ENCODE measurements around the gene PMS1.
"Not testable (repeated sequence)": the region's sequence is repeated elsewhere in the genome, so short reads cannot be mapped to it uniquely, and the experiment has no call there.

The PMS1 gene

DNA sequence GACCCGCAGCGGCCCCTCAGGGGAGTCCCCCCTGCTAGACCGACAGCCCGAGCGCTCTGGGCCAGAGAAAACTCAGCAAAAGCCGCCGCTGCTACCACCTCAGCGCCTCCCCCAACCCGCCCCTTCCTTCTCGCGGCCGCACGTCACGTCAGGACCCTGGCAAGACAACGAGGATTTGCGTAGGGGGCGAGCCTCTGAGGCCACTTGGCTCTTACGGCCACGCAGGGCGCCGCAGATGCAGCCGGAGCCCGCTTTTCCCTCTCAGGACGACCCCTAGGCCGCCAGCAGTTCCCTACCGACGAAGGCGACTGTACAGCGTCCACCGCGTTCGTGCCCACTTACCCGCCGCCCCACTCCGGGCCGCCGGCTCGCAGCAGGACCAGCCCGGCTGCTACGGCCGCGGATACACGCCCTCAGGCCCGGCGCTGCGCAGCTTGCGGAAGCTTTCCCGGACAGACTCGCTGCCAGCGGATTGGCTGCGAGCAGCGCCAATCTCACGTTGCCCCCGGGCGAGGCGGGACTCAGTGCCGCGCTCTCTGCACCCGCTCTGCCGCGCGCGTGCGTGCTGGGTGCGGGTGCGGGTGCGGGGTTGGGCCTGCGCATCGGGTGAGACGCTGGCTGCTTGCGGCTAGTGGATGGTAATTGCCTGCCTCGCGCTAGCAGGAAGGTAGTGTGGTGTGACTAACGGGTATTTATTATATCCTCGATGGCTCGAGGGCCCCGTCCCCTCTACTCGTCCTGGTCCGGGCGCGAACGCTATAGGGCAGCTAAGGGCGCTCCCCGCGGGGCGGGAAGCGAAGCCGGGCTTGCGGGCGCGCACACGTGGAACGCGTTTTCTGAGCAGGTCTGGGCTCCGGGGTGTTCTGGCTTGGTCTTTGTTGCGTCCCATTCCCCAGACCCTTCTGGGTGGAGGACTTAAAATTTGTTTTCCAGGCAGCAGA, at the start of gene PMS1, which contains the start of gene ORMDL1:
Gene PMS1, plus strand, starts transcription at position 524 of the 941 bp plus-strand sequence. CDS start 7,360 bp downstream, outside the sequence.
Gene ORMDL1, minus strand, starts transcription at position 413 of the 941 bp plus-strand sequence. CDS start 1,744 bp downstream, outside the sequence.
- peak; percentile 98 for DNase-seq

DNA sequence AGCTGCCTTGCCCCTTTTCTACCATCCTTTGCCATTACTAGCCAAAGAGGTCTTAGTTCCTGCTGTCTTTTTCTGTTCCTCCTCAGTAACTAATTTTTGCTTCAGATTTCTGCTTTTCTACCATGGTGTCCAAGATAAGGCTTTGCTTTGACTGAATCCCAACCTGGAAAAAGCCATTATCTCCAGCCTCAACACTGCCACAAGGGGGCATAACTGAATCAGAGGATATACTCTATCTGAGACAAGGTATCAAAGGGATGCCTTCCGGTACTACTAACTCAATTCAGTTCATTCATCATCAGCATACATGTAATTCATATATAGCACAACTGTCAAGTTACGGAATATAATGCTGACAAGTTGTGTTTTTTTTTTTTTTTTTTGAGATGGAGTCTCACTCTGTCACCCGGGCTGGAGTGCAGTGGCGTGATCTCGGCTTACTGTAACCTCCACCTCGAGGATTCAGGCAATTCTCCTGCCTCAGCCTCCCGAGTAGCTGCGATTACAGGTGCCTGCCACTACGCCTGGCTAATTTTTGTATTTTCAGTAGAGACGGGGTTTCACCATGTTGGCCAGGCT, 33.1 kb upstream of the PMS1 start:
- peak; percentile 66 for DNase-seq

DNA sequence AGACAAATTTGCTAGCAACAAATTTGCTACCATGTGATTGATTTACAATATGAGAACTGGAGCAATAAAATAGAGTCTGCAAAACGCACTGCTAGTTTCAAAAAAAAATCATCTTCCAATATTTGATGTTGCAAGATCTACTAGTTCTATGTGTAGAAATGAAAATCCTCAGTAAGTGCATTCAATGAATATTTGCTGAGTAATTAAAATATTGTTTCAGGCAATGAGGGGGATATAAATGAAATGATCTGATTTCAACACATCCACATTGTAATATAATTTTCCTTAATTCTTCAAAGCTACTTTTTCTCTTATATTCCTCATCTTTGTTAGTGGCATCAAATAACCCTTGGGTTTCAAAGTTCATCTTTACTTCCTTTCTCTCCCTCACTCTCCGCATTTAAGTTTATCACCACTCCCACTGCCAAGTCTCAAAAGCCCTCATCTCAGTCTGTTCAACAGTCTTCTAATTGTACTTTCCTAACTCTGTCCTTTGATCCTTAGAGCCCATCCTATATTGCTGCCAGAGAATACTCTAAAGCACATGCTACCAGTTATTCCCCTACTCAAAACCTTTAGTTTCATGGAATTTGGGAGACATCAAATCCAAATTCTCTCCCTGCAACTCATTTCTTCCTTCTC, 27.8 kb upstream of the PMS1 start:
- DNase-seq = no peak

DNA sequence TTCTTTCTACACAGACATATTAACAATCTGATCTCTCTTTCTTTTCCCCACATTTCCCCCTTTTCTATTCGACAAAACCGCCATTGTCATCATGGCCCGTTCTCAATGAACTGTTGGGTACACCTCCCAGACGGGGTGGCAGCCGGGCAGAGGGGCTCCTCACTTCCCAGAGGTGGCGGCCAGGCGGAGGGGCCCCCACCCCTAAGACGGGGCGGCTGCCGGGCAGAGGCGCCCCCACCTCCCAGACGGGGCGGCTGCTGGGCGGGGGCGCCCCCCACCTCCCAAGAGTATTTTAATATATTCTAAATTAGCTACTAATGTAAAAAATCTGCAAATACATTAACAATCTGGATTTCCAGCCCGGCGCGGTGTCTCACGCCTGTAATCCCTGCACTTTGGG, 24.1 kb upstream of the PMS1 start:
- DNase-seq = not testable (repeated sequence)

DNA sequence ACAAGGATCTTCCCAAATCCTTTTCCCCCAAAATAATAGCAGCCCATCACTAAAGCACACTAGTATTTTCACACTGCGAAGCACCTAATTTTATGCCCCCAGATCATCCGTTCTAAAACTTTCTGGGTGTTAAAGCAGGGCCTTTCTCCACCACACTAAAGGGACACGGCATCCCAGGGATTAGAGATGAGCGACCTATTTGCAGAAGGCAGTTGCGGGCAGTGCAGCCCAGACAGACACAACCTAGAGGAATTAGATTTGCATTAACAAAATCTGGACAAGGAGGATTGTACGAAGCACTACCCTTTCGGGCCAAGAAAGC, 22.1 kb upstream of the PMS1 start:
- no peak for DNase-seq

DNA sequence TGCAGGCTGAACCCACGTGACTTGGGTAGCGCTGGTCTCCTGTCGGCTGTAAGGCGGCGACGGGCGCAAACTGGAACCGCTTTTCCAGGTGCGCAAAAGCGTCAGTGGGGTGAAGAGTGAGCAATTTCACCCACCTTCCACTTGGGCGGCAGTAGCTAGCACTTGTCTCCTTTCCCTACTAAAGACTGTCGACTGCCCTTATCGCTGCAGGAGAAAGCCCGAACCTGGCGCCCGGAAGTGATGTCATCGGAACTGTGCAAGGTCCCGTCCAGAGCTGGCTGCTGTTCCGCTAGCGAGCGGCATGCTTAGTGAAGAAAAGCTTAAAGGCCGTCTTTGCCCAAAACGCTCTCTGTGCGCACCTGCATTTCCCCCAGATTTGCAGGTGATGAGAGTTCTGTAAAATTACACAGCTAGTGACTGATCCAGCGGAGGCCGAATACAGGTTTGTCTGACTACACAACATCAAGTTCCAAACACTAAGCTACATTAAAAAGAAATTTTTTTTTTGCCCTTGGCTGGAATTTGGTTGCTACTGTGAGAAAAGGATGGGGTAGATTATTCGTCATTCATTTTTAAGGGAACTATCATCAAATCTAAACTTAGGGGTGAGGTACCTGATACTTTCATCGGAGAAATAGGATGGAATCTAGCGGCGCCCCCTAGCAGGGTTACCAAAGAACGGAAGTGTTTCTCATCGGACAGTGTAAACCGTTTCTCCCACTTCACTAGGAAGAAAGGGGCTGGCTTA, 21.5 kb upstream of the PMS1 start, which contains the start of gene OSGEPL1:
Gene OSGEPL1, minus strand, starts transcription at position 242 of the 748 bp plus-strand sequence. CDS start 1,152 bp downstream, outside the sequence.
- peak; percentile 96 for DNase-seq

DNA sequence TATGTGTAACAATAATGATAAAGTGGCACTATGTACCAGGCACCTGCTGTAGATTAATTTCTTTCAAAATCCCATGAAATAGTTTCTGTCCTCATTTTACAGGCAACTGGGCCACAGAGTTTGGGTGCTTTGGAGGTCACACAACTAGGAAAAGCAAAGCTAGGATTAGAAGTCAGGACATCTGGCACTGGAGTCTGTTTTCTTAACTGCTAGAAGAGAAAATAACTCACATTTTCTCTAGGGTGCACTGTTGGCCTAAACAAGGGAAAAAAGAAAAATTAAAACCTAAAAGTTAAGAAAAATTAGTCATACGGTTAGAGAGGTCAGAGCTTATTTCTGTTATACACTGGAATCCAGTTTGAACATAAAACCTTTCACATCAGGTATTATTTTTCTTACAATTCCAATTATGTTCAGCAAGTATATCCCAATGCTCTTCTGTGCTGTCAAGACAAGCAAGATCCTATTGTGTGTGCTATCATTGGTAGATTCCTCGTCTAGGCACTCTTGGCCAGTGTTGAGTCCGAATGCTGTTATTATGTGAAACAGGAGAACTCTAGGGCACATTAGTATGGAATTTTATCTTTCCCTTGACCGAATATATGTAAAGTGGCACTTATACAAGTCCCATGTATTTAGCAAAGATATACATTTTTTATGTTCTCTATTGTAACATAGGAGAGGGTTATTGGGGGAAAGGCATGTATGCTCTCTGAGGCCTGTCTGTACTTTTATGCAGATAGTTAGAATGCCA, 20.2 kb upstream of the PMS1 start:
- no peak for DNase-seq

DNA sequence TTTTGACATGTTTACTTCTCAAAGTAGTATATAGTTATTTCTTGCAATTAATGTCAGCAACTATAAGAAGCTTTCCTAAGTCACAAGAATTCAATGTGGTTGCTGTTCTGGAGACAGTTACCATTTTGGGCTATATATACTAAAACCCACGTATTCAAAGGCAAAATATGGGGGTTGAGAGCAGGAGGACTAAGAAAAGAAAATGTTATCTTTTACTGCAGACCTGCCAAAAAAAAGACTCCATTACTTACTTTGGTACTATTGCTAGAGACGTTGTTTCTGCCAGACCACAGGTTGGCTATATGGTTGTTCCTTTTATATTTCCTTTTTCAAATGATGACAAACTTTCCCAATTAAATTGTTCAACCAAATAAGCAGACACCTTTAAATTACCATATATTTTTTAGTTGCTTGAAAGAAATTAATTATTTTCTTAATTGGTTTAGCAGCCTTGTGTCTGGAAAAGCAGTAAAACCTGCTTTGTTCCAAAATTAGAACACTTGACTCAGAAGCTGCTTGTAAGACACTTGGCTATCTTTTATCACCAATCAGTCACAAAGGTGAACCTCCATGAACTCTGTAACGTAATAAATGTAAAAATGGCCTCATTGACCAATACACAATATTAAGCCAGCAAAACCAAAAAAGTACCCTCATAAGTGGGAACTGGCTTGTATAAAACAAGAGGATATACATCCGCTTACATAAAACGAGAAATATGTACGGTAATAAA, 13.5 kb upstream of the PMS1 start:
- DNase-seq = no peak

DNA sequence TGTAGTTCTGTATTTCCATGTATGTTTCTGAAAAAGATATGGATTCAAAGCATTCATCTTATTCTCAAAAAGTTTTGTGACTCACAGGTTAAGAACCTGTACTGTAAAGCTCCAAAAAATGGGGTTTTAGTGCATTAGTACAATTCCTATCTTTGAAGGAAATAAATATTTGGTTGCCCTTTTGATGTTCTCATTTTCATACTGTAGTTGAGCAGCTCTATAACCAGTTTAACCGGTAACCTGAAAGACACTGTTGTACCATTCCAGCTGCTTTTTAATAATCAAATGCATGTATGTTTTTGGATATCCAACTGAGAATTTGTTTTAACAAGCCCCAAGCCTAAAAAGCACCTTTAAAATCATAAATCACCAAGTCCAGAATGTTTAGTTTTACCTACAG, 12.0 kb upstream of the PMS1 start:
- no peak for DNase-seq

DNA sequence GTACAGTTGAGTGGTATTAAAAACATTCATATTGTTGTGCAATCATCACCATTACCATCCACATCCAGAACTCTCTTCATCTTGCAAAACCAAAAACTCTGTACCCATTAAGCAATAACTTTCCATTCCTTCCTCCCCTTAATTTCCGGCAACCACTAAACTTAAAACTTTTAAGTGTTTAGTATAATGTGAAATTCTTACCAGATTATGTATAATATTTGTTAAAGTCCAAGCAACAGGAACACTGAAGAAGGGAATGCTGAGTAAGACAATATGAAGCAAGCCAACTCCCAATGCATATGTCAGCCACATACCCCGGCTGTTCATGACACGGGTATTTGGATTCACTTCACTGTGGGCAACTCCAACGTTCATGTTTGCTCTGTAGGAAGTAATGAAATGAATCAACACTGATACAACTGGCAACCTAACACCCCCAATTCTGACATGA, 2.0 kb upstream of the PMS1 start:
- no peak for DNase-seq

DNA sequence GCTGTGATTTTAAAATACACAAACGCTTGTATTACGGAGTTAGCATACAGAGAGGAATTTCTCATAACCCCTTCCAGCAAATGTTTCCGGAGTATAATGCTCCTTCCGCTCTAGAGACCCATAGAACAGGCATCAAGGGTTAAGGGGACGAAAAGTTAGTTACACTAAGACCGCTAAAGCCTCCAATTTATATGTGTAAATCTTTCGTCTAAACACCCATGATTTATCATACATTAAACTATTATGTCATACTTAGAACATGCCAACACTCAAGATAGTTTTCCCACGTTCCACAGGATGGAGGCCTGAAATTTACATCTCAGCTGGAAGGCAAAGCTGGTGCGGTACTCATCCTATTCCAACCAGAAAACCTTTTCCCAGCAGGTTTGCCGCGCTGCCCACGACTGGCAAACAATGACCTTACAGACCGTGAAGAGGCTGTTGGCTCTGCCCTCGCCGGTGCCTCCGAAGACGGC, 761 bp upstream of the PMS1 start:
- DNase-seq = no peak

DNA sequence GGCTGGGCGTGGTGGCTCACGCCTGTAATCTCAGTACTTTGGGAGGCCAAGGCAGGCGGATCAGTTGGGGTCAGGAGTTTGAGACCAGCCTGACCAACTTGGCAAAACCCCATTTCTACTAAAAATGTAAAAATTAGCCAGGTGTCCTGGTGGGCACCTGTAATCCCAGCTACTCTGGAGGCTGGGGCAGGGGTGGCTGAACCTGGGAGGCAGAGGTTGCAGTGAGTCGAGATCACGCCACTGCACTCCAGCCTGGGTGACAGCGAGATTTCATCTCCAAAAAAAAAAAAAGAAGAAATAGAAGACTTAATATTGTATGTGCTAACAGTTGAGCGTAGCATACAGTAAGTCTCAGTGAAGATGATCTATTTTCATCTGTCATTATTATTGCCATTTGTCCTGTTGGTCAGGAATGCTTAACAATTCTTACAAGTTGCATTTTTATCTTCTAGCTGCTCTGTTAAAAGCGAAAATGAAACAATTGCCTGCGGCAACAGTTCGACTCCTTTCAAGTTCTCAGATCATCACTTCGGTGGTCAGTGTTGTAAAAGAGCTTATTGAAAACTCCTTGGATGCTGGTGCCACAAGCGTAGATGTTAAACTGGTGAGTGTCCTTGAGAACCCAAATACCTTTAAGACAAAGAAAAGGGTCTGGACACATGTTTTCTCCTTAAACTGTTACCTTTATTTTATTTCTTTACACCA, 7.2 kb downstream of the PMS1 start:
- DNase-seq = no peak

DNA sequence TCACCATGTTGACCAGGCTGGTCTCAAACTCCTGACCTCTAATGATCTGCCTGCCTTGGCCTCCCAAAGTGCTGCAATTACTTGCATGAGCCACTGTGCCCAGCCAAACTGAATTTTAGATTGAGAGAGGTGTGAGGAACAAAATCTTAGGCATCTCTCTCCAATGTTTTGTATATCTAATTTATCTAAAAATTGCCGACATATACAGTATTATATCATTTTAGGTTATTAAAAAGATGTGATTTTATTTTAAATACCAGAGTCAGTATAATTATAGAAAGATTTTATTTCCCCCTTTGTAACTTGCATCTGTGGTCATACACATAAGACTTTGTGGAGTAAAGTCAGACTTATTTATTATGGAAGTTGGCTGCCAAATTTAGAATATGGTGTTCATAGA, 10.1 kb downstream of the PMS1 start:
- DNase-seq = no peak

DNA sequence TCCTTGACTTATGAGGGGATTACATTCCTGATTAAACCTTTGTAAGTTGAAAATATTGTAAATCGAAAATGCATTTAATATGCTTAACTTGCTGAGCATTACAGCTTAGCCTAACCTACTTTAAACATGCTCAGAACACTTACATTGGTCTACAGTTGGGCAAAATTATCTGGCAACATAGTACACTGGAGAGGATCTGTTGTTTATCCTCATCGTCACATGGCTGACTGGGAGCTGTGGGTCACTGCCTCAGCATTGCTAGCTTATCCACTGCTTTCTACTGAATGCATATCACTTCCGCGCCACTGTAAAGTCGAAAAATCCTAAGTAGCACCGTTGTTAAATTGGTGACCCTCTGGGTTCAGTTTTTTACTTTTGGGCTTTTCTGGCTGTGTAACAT, 13.7 kb downstream of the PMS1 start:
- DNase-seq = no peak

DNA sequence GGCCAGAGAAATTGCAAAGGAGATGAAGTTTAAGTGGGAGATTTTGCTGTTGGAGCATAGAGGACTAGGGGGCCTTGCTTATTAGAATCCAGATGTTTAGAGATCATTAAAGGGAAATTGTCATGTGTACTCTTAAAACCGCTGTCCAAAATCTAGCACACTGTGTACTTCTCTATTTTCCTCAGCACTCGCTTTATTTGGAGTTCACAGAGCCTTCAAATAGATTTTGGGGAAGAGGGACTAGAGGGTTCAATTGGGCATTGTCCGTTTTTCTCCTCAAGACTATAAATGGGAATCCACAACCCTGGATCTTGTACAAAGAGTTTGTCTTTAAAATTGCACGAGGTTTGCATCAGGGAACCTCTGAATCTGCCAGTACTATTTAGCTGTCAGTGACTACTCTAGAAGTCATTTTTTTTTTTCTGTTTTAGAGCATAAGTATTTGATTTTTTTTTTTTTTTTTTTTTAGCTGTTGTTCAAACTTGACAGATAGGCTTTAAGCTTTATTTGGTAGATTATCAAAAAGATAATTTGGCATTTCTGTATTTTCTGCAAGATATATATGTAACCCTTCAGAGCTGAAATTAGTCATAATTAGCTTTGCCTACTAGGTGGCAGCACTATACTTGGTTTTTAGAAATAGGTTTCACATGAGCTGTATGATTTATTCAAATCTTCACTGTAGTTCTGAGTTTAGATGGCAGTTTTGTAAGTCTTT, 14.2 kb downstream of the PMS1 start:
- no peak for DNase-seq

DNA sequence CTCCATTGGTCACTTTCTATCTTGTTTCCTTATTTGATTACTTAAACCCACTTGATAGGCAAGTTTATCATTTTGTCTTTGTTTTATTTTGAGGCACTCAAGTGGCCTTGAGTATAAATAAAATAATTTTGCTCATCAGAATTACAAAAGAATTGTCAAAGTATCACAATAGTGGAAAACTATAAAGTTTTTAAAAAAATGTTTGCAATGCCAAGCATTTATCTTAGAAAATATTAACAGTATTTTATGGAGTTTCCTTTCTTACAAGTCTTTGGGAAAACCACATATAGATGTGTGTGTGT, 14.7 kb downstream of the PMS1 start:
- DNase-seq = no peak

DNA sequence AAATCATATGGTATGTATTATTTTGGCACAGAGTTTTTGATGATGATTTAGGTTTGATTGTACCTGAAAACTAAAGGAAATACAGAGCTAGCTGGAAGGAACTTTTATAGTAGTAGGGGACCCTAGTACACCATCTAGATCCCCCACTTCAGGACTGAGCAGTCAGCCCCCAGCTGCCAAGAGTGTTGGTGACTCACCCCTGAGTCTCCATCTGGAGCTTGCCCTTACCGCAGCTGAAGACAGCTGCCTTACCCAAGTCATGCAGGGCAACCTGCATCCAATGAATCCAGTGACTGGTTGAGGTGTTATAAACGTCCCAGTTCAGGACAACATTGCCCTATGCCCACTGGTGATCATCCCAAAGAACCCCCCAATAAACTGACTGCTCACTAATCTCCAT, 15.3 kb downstream of the PMS1 start:
- DNase-seq = no peak

DNA sequence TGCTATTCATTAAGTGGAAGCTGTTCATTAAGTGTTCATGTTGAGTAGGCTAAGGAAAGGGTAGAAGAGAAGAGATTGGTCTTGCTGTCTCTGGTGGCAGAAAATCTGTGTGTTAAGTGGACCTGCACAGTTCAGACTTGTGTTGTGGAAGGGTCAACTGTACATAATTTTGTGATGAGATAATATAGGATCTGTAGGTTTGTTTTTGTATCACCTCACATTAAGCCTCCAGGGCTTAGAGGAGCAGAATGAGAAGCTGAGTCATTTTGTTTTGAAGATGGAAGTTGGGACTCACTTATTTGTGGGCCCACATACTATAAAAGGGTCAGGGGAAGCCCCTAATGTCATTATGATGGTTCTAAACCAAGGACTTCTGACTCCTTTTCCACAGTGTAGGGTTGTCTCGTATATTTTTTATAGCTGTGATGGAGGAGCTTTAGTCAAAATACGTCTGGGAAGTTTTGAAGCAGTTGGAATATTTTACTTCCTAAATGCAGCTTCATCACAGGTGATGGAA, 18.2 kb downstream of the PMS1 start:
- DNase-seq = no peak

DNA sequence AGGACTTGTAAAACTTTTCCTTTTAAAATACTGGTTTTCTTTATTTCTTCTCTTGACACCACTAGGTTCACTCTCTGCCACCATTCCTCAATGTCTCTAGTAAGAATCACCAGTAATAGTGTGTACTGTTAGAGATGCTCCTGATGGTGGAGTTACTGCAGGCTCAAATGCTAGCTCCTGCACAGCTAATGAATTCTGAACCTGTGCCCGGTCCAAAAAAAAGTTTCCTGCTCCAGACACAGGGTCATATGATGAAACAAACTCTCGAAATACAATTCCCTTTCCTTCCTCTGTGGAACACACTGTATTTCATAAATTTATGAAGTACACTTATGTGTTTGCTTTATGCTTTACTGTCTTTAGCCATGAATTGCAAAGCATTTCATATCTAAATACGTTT, 19.2 kb downstream of the PMS1 start:
- no peak for DNase-seq
